H9 (cell line): ENCODE data around the gene MICAL2. TPM values are rescaled to one million over a fixed set of nuclear protein-coding genes. Genes with fewer than 3 reads are reported as not detected.

ENCODE experiments used
- DNase-seq: peaks from one replicate; pipeline ENCODE4 v3.0.0-alpha.2; 2017
- H2AFZ ChIP-seq: one replicate; pipeline ENCODE4 v1.6.1; 2013; ENCODE audit warnings: mild to moderate bottlenecking, low read length, control low read depth, moderate library complexity
- H2AK5ac ChIP-seq: 2 replicates; pipeline ENCODE4 v1.6.1; 2013; ENCODE audit warnings: low read length, control low read depth, mixed read lengths; ENCODE audit not compliant: insufficient read length
- H2BK120ac ChIP-seq: one replicate; pipeline ENCODE4 v1.6.1; 2013; ENCODE audit warnings: low read depth, mild to moderate bottlenecking, low read length, control low read depth, inconsistent platforms; ENCODE audit not compliant: poor library complexity, severe bottlenecking
- H2BK12ac ChIP-seq: 2 replicates; pipeline ENCODE4 v1.6.1; 2013; ENCODE audit warnings: low read length, control low read depth, mixed read lengths, low read depth; ENCODE audit not compliant: insufficient read length
- H2BK15ac ChIP-seq: 2 replicates; pipeline ENCODE4 v1.6.1; 2013; ENCODE audit warnings: low read depth, low read length, control low read depth
- H2BK20ac ChIP-seq: one replicate; pipeline ENCODE4 v1.6.1; 2013; ENCODE audit warnings: low read depth, mild to moderate bottlenecking, low read length, control low read depth, inconsistent platforms; ENCODE audit not compliant: poor library complexity, severe bottlenecking
- H2BK5ac ChIP-seq: 2 replicates; pipeline ENCODE4 v1.6.1; 2013; ENCODE audit warnings: low read length, control low read depth, mixed read lengths; ENCODE audit not compliant: insufficient read length
- H3K14ac ChIP-seq: 2 replicates; pipeline ENCODE4 v1.6.1; 2013; ENCODE audit warnings: low read length, control low read depth; ENCODE audit not compliant: insufficient read depth
- H3K18ac ChIP-seq: 2 replicates; pipeline ENCODE4 v1.6.1; 2013; ENCODE audit warnings: low read depth, mild to moderate bottlenecking, mixed read lengths, low read length, control low read depth; ENCODE audit not compliant: insufficient read length
- H3K23ac ChIP-seq: 2 replicates; pipeline ENCODE4 v1.6.1; 2013; ENCODE audit warnings: low read length, control low read depth, mixed read lengths, low read depth; ENCODE audit not compliant: insufficient read length
- H3K23me2 ChIP-seq: 2 replicates; pipeline ENCODE4 v1.6.1; 2013; ENCODE audit warnings: low read depth, mild to moderate bottlenecking, mixed read lengths, low read length, control low read depth; ENCODE audit not compliant: insufficient read length, poor library complexity, severe bottlenecking
- H3K27ac ChIP-seq: 2 replicates; pipeline ENCODE4 v1.5.1; 2013; ENCODE audit warnings: low read length, control low read depth, mixed read lengths, low read depth; ENCODE audit not compliant: insufficient read length
- H3K27me3 ChIP-seq: 2 replicates; pipeline ENCODE4 v1.6.1; 2013; ENCODE audit warnings: low read length, control low read depth, inconsistent platforms; ENCODE audit not compliant: insufficient read depth
- H3K4ac ChIP-seq: 2 replicates; pipeline ENCODE4 v1.6.1; 2013; ENCODE audit warnings: low read depth, mild to moderate bottlenecking, control low read depth, inconsistent platforms, low read length, moderate library complexity
- H3K4me1 ChIP-seq: 2 replicates; pipeline ENCODE4 v1.6.1; 2013; ENCODE audit warnings: low read length, control low read depth, inconsistent platforms; ENCODE audit not compliant: insufficient read depth
- H3K4me2 ChIP-seq: 2 replicates; pipeline ENCODE4 v1.6.1; 2013; ENCODE audit warnings: low read length, control low read depth, mixed read lengths; ENCODE audit not compliant: insufficient read length, insufficient read depth
- H3K56ac ChIP-seq: 2 replicates; pipeline ENCODE4 v1.6.1; 2013; ENCODE audit warnings: low read depth, mild to moderate bottlenecking, mixed read lengths, low read length, control low read depth; ENCODE audit not compliant: insufficient read length
- H3K79me1 ChIP-seq: 2 replicates; pipeline ENCODE4 v1.6.1; 2013; ENCODE audit warnings: low read depth, mild to moderate bottlenecking, moderate library complexity, low read length, control low read depth, inconsistent platforms; ENCODE audit not compliant: insufficient read depth, poor library complexity, severe bottlenecking
- H3K79me2 ChIP-seq: 2 replicates; pipeline ENCODE4 v1.6.1; 2013; ENCODE audit warnings: low read length, control low read depth, inconsistent platforms; ENCODE audit not compliant: insufficient read depth
- H3K9ac ChIP-seq: 2 replicates; pipeline ENCODE4 v1.6.1; 2013; ENCODE audit warnings: low read length, control low read depth, mixed read lengths; ENCODE audit not compliant: insufficient read length; ENCODE audit errors: extremely low read depth
- H3K9me3 ChIP-seq: one replicate; pipeline ENCODE4 v1.6.1; 2013; ENCODE audit warnings: low read depth, low read length, inconsistent platforms; ENCODE audit not compliant: control insufficient read depth
- H3T11ph ChIP-seq: one replicate; pipeline ENCODE4 v1.6.1; 2013; ENCODE audit warnings: mild to moderate bottlenecking, low read length, control low read depth, inconsistent platforms
- H4K20me1 ChIP-seq: one replicate; pipeline ENCODE4 v1.6.1; 2013; ENCODE audit not compliant: control insufficient read depth, insufficient read length, insufficient read depth
- H4K5ac ChIP-seq: 2 replicates; pipeline ENCODE4 v1.6.1; 2013; ENCODE audit warnings: low read depth, mild to moderate bottlenecking, mixed read lengths, low read length, control low read depth; ENCODE audit not compliant: insufficient read length
- H4K8ac ChIP-seq: replicated peaks from 2 replicates; pipeline ENCODE4 v1.6.1; 2013; ENCODE audit warnings: low read length, control low read depth, mixed read lengths, low read depth; ENCODE audit not compliant: insufficient read length
- H4K91ac ChIP-seq: 2 replicates; pipeline ENCODE4 v1.6.1; 2013; ENCODE audit warnings: low read depth, mild to moderate bottlenecking, moderate library complexity, mixed read lengths, low read length, control low read depth; ENCODE audit not compliant: insufficient read length
- H3K27ac Mint-ChIP-seq, 3 experiments: 2 replicates in 2 of 3; 3 replicates in 1 of 3; pipeline ENCODE4 v1.8.0; 2020 to 2021; ENCODE audit warnings: mixed read lengths in 3 of 3, mild to moderate bottlenecking in 1 of 3, moderate library complexity in 1 of 3
- H3K27me3 Mint-ChIP-seq: 2 replicates; pipeline ENCODE4 v1.8.0; 2021; ENCODE audit warnings: low read depth, mild to moderate bottlenecking, moderate library complexity, mixed read lengths
- H3K36me3 Mint-ChIP-seq, 3 experiments: 2 replicates in 2 of 3; 3 replicates in 1 of 3; pipeline ENCODE4 v1.8.0; 2020 to 2021; ENCODE audit warnings: low read depth in 3 of 3, mixed read lengths in 3 of 3; ENCODE audit not compliant: insufficient read depth in 1 of 3
- H3K4me1 Mint-ChIP-seq, 2 experiments: 2 replicates each; pipeline ENCODE4 v1.8.0; 2020; ENCODE audit warnings: mixed read lengths in 2 of 2
- H3K4me3 Mint-ChIP-seq, 2 experiments: 2 replicates in 1 of 2; 3 replicates in 1 of 2; pipeline ENCODE4 v1.8.0; 2020 to 2021; ENCODE audit warnings: mild to moderate bottlenecking in 2 of 2, mixed read lengths in 2 of 2, moderate library complexity in 1 of 2
- H3K9me3 Mint-ChIP-seq, 2 experiments: 2 replicates in 1 of 2; 3 replicates in 1 of 2; pipeline ENCODE4 v1.8.0; 2020; ENCODE audit warnings: mild to moderate bottlenecking in 2 of 2, mixed read lengths in 2 of 2, moderate library complexity in 1 of 2
- CTCF ChIP-seq: fragments of 200-600 bp; sonication (generic); conservative IDR thresholded peaks from 3 replicates; pipeline ENCODE4 v1.8.0; 2021; ENCODE audit warnings: antibody characterized with exemption, mild to moderate bottlenecking
- WGBS: extraction: QIAGEN DNeasy Blood & Tissue Kit; methylation state at CpG from one replicate; pipeline ENCODE4 v1.1.7; 2013; ENCODE audit warnings: missing lambda C conversion rate, low lambda C conversion rate, mixed read lengths; ENCODE audit not compliant: insufficient read length; ENCODE audit errors: extremely low coverage; 5-methylcytosine and 5-hydroxymethylcytosine counted together
- total RNA-seq: library from RNA; stranded (reverse); gene quantifications from 2 replicates; pipeline ENCODE4 v1.2.1, GENCODE V29; 2021

MICAL2 gene
- total RNA-seq, 1 experiment from 2014 or later: 4.7 TPM

- Mint-ChIP-seq H3K4me3 (no peak overlapping the region), H3K36me3 (no peaks in the 10 kb centered on the region), H3K4me1 (peaks cover 0 to 9% of the 10 kb centered on the region in 2 experiments; a peak in 1 of 4 replicates), H3K27me3 (peaks cover 4% of the 10 kb centered on the region), H3K27ac (no peak overlapping the region), H3K9me3 (no peaks in the 10 kb centered on the region)
- Histone ChIP-seq H3K4me1 (no peaks in the 10 kb centered on the region), H3K18ac (no peak overlapping the region), H3K23ac (no peak overlapping the region), H3K9ac (no peak overlapping the region), H3K27me3 (no peaks in the 10 kb centered on the region), H2BK120ac (no peak overlapping the region), H3K14ac (no peak overlapping the region), H4K20me1 (no peaks in the 10 kb centered on the region), H3K79me1 (no peaks in the 10 kb centered on the region), H3K9me3 (no peaks in the 10 kb centered on the region), H4K5ac (no peak overlapping the region), H3K27ac (no peak overlapping the region), H2BK20ac (no peak overlapping the region), H3K79me2 (no peaks in the 10 kb centered on the region), H2BK15ac (no peak overlapping the region), H4K8ac (no peak overlapping the region), H2AFZ (no peak overlapping the region), H2BK12ac (no peak overlapping the region), H3K56ac (no peak overlapping the region), H4K91ac (no peak overlapping the region), H2AK5ac (no peak overlapping the region), H2BK5ac (no peak overlapping the region), H3K23me2 (no peaks in the 10 kb centered on the region), H3K4ac (no peak overlapping the region), H3T11ph (no peak overlapping the region), H3K4me2 (no peak overlapping the region)
- TF ChIP-seq CTCF: no peak
- no peak for DNase-seq
- WGBS: no CpG with 5 or more reads among the region's 1 CpG
Measured at GRCh38 chr11:12234221-12234620, 123.8 kb downstream of the MICAL2 start.
